Measurements from ENCODE around the gene GRK3. TPM values are rescaled to one million over a fixed set of nuclear protein-coding genes. Genes with fewer than 3 reads are reported as not detected.
"Not testable (repeated sequence)": the region's sequence is repeated elsewhere in the genome, so short reads cannot be mapped to it uniquely, and the experiment has no call there.

Gene GRK3
- total RNA-seq, 1 donor from 2014 or later: 74.9 TPM

GRCh38 chr22:25569361-25569760 lies 4.9 kb downstream of the GRK3 start:
- Histone ChIP-seq H3K36me3 (no peaks in the 10 kb centered on the region), H3K27me3 (no peaks in the 10 kb centered on the region), H3K4me1 (peaks cover 0 to 9% of the 10 kb centered on the region in 2 donors), H3K4me3 (no peak overlapping the region), H3K27ac (no peak overlapping the region), H3K9me3 (no peaks in the 10 kb centered on the region)
- no peak for TF ChIP-seq CTCF (IDR thresholded peaks at IDR 0.05)
- intact Hi-C loops (cut with DNase I): loop anchor here (10.0 kb wide), 1 partner anchor 1675 kb away; the partner anchor contains the start of gene MIF
- no peak for DNase-seq (ENCODE audit: low spot score in 2 of 2)

GRCh38 chr22:25569983-25570382 lies 5.5 kb downstream of the GRK3 start:
- DNase-seq (ENCODE audit: low spot score in 2 of 2): no peak
- Histone ChIP-seq H3K9me3 (no peaks in the 10 kb centered on the region), H3K4me3 (no peak overlapping the region), H3K27ac (no peak overlapping the region), H3K27me3 (no peaks in the 10 kb centered on the region), H3K4me1 (peaks cover 0 to 9% of the 10 kb centered on the region in 2 donors), H3K36me3 (no peaks in the 10 kb centered on the region)
- TF ChIP-seq CTCF (IDR thresholded peaks at IDR 0.05): no peak
- intact Hi-C loops (cut with DNase I): loop anchor here (10.0 kb wide), 1 partner anchor 1675 kb away; the partner anchor contains the start of gene MIF

GRCh38 chr22:25570486-25570885 lies 6.0 kb downstream of the GRK3 start:
- no peak overlapping the region for H3K27ac ChIP-seq
- no peak for TF ChIP-seq CTCF (IDR thresholded peaks at IDR 0.05)
- intact Hi-C loops (cut with DNase I): no loop called here
- no peaks in the 10 kb centered on the region for H3K9me3 ChIP-seq
- no peaks in the 10 kb centered on the region for H3K36me3 ChIP-seq
- DNase-seq (ENCODE audit: low spot score in 2 of 2): no peak
- no peaks in the 10 kb centered on the region for H3K27me3 ChIP-seq
- peaks cover 0 to 4% of the 10 kb centered on the region in 2 donors for H3K4me1 ChIP-seq
- no peak overlapping the region for H3K4me3 ChIP-seq

GRCh38 chr22:25571969-25572707 lies 7.7 kb downstream of the GRK3 start:
- H3K36me3 ChIP-seq; H3K27me3 ChIP-seq; H3K27ac ChIP-seq; intact Hi-C loops (cut with DNase I); H3K9me3 ChIP-seq; H3K4me3 ChIP-seq; DNase-seq (ENCODE audit: low spot score in 2 of 2); H3K4me1 ChIP-seq: not testable (repeated sequence)

- no peak for DNase-seq (ENCODE audit: low spot score in 2 of 2)
- Histone ChIP-seq H3K9me3 (no peaks in the 10 kb centered on the region), H3K36me3 (no peaks in the 10 kb centered on the region), H3K4me1 (no peaks in the 10 kb centered on the region), H3K27ac (no peak overlapping the region), H3K4me3 (no peak overlapping the region), H3K27me3 (no peaks in the 10 kb centered on the region)
- TF ChIP-seq CTCF (IDR thresholded peaks at IDR 0.05): no peak
- intact Hi-C loops (cut with DNase I): no loop called here
These were observed 8.3 kb downstream of the GRK3 start for GRCh38 chr22:25572708-25573171.

- TF ChIP-seq CTCF (IDR thresholded peaks at IDR 0.05): no peak
- intact Hi-C loops (cut with DNase I): no loop called here
- no peak overlapping the region for H3K4me3 ChIP-seq
- H3K27ac ChIP-seq: no peak overlapping the region
- no peak for DNase-seq (ENCODE audit: low spot score in 2 of 2)
- no peaks in the 10 kb centered on the region for H3K4me1 ChIP-seq
- H3K27me3 ChIP-seq: no peaks in the 10 kb centered on the region
- H3K9me3 ChIP-seq: no peaks in the 10 kb centered on the region
- H3K36me3 ChIP-seq: no peaks in the 10 kb centered on the region
These were observed 9.4 kb downstream of the GRK3 start for GRCh38 chr22:25573841-25574240.

Data from ascending aorta (tissue), 2 donors.